Islet precursor cell (in vitro differentiated cells): ENCODE data around the gene HAUS7.

Experiments used
- DNase-seq: peaks from one replicate; pipeline ENCODE4 v3.0.0-alpha.2; 2018

The HAUS7 gene

GRCh38 chrX:153498453-153498852 is 28.1 kb upstream of the HAUS7 start:
- DNase-seq = no peak

GRCh38 chrX:153496590-153496959 is 26.2 kb upstream of the HAUS7 start:
- DNase-seq = no peak

- DNase-seq = no peak
Observed at GRCh38 chrX:153495903-153496589, 25.7 kb upstream of the HAUS7 start.

- DNase-seq = no peak
Observed at GRCh38 chrX:153495362-153495751, 25.0 kb upstream of the HAUS7 start.

- DNase-seq = peak; percentile 82
Observed at GRCh38 chrX:153494541-153495361, 24.4 kb upstream of the HAUS7 start, which contains the start of gene BGN. TSS of gene BGN (plus strand) at chrX:153494980. CDS start at chrX:153504632, 9,652 bp downstream.

- no peak for DNase-seq
Observed at GRCh38 chrX:153494061-153494460, 23.7 kb upstream of the HAUS7 start.

- DNase-seq = no peak
Observed at GRCh38 chrX:153493085-153493484, 22.7 kb upstream of the HAUS7 start.

GRCh38 chrX:153492543-153492942 is 22.2 kb upstream of the HAUS7 start:
- DNase-seq = no peak

- DNase-seq = no peak
Observed at GRCh38 chrX:153491918-153492317, 21.5 kb upstream of the HAUS7 start.

- no peak for DNase-seq
Observed at GRCh38 chrX:153491351-153491914, 21.1 kb upstream of the HAUS7 start.

- no peak for DNase-seq
Observed at GRCh38 chrX:153490217-153490930, 20.0 kb upstream of the HAUS7 start.

GRCh38 chrX:153488231-153488914 is 18.0 kb upstream of the HAUS7 start:
- DNase-seq = peak; percentile 67

- no peak for DNase-seq
Observed at GRCh38 chrX:153487590-153488071, 17.3 kb upstream of the HAUS7 start.

- no peak for DNase-seq
Observed at GRCh38 chrX:153486171-153486570, 15.8 kb upstream of the HAUS7 start.

- DNase-seq = no peak
Observed at GRCh38 chrX:153485396-153486080, 15.2 kb upstream of the HAUS7 start.

GRCh38 chrX:153482376-153483015 is 12.1 kb upstream of the HAUS7 start:
- DNase-seq = no peak

GRCh38 chrX:153481043-153481442 is 10.7 kb upstream of the HAUS7 start:
- DNase-seq = no peak

GRCh38 chrX:153478746-153479145 is 8.4 kb upstream of the HAUS7 start:
- no peak for DNase-seq

GRCh38 chrX:153477901-153478300 is 7.5 kb upstream of the HAUS7 start:
- DNase-seq = no peak

- DNase-seq = no peak
Observed at GRCh38 chrX:153477364-153477857, 7.0 kb upstream of the HAUS7 start.

- DNase-seq = no peak
Observed at GRCh38 chrX:153476666-153477363, 6.4 kb upstream of the HAUS7 start.
